GM19023 (cell line): Measurements from ENCODE around the gene WDR75.
"Not testable (repeated sequence)": the region's sequence is repeated elsewhere in the genome, so short reads cannot be mapped to it uniquely, and the experiment has no call there.

Experiments
- ATAC-seq: cut with Tn5 transposase; IDR thresholded peaks from one replicate; pipeline ENCODE4 v1.9.1; 2021; ENCODE audit warnings: mild to moderate bottlenecking, moderate library complexity; ENCODE audit not compliant: unreplicated experiment

The WDR75 gene

GRCh38 chr2:189440644-189440946 lies 679 bp upstream of the WDR75 start:
- peak; percentile 30 for ATAC-seq

DNA sequence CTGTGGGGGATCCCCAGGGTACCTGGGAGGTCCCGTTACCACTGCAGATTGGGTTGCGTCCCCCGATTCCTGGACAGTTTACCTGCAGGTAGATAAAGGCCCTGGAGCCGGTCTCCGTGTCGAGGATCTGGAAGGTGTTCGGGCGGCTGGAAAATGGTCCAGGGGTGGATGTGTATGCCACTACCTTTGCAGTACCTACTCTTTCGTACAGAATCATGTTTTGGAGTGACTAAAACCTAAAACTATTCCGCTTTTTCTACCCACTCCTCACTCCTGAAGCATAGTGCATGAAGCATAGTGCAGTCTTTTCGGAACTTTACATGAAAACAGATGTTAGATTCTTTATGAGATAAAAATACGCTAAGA lies 418 bp downstream of the WDR75 start:
- no peak for ATAC-seq

GRCh38 chr2:189442468-189442867 lies 1.2 kb downstream of the WDR75 start:
- no peak for ATAC-seq

GRCh38 chr2:189444322-189444721 lies 3.0 kb downstream of the WDR75 start:
- peak; percentile 9 for ATAC-seq

DNA sequence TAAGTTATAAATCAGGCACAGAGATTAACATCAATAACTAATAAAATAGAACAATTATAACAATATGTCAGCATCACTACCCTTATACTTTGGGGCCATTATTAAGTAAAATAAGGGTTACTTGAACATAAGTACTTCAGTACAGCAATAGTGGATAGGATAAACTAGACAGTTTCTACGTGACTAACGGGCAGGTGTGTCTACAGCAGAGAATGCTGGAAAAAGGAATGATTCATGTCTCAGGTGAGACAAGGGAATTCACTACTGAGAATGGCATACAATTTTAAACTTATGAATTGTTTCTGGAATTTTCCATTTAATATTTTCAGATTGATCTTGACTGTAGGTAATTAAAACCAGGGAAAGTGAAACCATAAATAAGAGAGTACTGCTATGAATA lies 5.5 kb downstream of the WDR75 start:
- no peak for ATAC-seq

- ATAC-seq: no peak
Measured at GRCh38 chr2:189454009-189454408, 12.7 kb downstream of the WDR75 start.

GRCh38 chr2:189465076-189465475 lies 23.8 kb downstream of the WDR75 start:
- no peak for ATAC-seq

DNA sequence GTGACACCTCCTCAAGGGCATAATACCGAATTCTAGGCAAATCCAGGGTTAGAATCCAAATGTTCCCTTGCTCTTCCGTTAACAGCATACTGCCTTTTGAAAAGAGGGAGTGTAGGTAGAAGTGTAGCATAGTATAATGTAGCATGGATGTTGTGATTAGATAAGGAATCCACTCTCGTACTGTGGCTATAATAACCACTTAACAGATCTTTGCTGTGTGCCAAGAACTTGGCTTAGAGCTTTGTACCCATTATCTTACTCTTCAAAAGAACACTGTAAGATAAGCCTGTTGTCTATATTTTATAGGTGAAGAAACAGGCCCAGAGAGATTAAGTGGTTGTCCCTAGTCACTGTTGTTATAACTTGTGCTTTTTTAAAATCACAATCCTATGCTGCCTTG lies 24.2 kb downstream of the WDR75 start:
- ATAC-seq: no peak

DNA sequence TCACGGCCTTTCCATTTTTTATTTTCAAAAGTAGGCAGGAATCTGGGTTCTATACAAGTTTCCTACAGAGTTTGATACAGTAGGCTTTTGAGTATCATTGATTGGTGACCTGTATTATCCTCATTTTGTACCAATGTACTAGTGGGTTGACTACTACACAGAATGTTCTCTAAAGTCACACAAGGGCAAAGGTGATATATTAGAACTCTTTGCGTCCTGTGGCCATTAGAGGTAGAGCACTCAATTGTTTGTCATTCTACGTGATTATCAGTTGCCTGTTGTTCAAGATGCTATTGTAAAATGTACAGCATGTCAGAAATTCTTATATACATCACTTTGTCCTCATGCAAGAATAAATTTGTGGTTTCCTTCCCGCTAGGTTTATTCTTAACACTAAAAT lies 24.8 kb downstream of the WDR75 start:
- no peak for ATAC-seq

DNA sequence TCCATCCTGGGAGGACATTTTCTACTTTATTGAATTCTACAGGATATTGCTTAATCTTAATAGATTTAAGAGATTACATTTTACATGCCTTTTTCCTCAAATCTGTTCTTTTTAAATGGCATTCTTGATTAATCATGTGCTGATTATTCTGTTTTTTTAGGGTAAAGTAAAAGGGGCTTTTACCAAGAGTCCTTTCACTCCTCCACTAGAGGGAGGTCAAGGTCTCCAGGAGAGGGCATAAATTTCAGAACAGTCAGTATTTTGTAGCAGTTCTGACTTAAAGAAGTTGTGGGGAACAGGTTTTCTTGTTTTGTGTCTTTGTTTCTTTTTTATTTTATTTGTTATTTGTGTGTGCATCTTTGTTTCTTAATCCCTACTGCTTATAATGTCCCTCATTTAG lies 25.4 kb downstream of the WDR75 start:
- no peak for ATAC-seq

- no peak for ATAC-seq
Measured at GRCh38 chr2:189467160-189467559, 25.9 kb downstream of the WDR75 start.

GRCh38 chr2:189467593-189467992 lies 26.3 kb downstream of the WDR75 start:
- ATAC-seq: no peak

DNA sequence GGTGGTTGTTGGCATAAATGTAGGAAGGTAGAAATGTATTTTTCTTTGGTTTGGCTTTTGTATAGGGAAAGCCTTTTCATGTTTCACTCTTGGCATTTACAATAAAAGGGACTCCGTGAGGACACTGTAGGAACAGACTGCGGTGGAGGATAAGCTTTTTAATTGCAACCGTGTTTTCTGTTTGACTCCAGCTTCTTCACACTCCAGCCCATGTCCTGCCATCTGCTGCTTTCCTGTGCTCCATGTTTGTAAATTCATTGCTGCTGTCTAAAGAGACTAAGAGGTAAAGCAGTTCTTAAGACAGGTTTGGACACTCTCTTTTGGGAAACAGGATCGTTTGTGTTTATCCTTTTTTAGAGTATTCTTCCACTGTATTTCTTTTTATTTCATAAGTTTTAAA lies 33.3 kb downstream of the WDR75 start:
- ATAC-seq: no peak

DNA sequence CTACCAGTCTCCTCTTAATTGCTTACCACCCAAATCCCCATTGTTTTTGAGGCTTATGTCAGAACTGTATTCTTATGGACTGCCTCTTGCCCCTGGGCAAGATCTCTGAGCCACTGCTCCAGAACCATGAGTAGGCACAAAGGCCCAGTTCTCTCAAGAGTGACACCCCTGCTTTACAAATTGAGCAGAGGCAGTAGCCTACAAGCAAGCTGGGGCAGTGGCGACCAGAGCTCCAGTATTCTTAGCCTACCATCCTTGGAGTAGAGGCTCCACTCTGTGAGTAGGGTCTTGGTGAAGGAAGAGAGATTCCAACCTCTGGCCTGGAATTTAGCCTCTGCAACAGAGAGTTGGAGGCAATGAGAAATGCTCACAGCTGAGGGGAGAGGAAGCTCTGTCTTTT lies 36.5 kb downstream of the WDR75 start:
- ATAC-seq: no peak

- ATAC-seq: not testable (repeated sequence)
Measured at GRCh38 chr2:189478289-189478688, 37.0 kb downstream of the WDR75 start.

DNA sequence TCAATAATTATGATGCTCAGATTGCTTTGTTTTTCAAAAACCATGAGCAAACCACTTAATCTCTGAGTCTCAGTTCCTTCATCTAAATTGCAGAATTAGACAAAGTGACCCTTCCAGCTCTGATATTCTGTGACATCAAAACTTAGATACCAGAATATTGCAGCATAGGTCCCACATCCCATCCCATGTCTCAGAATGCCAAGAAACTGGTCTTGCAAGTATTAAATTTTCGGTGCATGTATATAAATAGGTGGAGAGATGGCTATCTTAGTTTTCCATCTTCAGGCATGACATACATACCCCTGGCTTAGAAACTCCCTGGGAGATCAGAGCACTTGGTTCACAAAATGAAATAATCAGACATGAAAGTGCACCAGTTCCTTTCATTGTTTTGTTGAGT lies 39.8 kb downstream of the WDR75 start:
- no peak for ATAC-seq

GRCh38 chr2:189483571-189483970 lies 42.3 kb downstream of the WDR75 start:
- no peak for ATAC-seq

GRCh38 chr2:189483980-189484740 lies 42.9 kb downstream of the WDR75 start:
- no peak for ATAC-seq

DNA sequence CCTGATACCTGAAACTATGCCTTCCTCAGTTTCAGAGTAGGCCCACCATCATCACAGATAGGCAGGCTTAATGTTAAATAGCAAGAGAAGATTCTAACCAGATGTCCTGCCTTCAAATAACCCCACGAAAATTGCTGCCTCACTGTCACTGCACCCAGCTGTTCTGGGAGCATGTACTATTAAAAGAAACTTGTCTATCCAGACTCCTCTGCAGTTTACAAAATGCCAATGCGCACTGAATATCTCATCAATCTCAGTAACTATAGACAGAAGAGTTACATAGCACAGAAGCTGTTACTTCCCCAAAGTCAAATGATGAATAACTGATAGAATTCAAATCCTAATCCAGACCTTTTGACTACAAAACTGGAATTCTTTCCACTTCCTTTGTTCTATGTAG lies 43.9 kb downstream of the WDR75 start:
- no peak for ATAC-seq

GRCh38 chr2:189486237-189486770 lies 45.0 kb downstream of the WDR75 start:
- ATAC-seq: no peak

- no peak for ATAC-seq
Measured at GRCh38 chr2:189487283-189488007, 46.2 kb downstream of the WDR75 start.

DNA sequence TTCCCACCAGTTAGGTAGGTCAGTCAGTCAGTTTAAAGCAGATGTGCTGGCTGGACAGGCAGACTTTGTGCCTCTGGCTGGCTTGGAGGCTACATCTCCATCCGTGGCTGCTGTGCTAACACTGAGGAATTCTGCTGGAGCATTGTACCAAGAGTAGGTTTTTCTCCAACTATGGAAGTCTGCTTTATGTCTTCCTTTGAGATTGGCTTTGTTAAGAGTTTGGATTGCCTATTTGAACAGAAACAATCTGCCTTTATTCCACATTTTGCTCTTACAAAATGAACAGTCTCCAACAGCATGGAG lies 46.7 kb downstream of the WDR75 start:
- ATAC-seq: no peak

GRCh38 chr2:189492451-189492850 lies 51.2 kb downstream of the WDR75 start:
- no peak for ATAC-seq
